Spleen (tissue), 7 donors: ENCODE results near the gene HFM1.

Experiments used
- POLR2AphosphoS5 ChIP-seq, 3 donors: sonication (generic); formaldehyde crosslinking; IDR thresholded peaks; one replicate each; pipeline ENCODE4 v1.5.1; 2017; ENCODE audit warnings: antibody characterized with exemption in 3 of 3
- TF ChIP-seq, protein P1 (sequence below), 11 experiments: fragments of 200-600 bp in 7 of 11; fragments of 450-650 bp in 4 of 11; sonication (generic) in 4 of 11; IDR thresholded peaks in 8 of 11; conservative IDR thresholded peaks in 3 of 11; 1 replicate in 7 of 11; 2 replicates in 4 of 11; pipeline versions ENCODE4 v1.4.0 to v1.8.0; 2016 to 2021; ENCODE audit warnings: antibody characterized with exemption in 11 of 11, inconsistent platforms in 4 of 11, mild to moderate bottlenecking in 1 of 11
- donor health status: DM: no; HTN: no; CAD: no; lungs with moderate emphysema.
- donor health status: DM: no; HTN: no; CAD: no.
- donor health status: DM: no; HTN: no; CAD: no.

DNA sequence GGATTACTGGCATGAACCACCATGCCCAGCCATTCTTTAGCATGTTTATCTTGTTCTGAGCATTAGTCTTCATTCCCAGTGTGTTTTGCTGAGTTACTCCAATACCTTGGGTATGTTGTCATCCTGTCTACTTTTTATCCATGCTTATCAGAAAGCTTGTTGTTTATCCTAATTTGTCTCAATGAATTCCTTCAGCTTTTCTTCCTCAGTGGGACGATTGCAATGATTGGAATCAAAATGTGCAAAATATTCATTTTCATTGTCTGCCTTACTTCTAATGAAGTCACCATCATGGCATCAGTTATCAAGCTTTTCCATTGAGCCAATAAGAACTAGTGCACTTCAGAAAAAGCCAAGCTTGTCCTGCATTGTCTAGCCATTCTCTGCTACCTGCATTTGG, 170.5 kb downstream of the HFM1 start:
- TF ChIP-seq POLR2AphosphoS5 (IDR thresholded peaks at IDR 0.05) = no peak
- TF ChIP-seq, protein P1, sequence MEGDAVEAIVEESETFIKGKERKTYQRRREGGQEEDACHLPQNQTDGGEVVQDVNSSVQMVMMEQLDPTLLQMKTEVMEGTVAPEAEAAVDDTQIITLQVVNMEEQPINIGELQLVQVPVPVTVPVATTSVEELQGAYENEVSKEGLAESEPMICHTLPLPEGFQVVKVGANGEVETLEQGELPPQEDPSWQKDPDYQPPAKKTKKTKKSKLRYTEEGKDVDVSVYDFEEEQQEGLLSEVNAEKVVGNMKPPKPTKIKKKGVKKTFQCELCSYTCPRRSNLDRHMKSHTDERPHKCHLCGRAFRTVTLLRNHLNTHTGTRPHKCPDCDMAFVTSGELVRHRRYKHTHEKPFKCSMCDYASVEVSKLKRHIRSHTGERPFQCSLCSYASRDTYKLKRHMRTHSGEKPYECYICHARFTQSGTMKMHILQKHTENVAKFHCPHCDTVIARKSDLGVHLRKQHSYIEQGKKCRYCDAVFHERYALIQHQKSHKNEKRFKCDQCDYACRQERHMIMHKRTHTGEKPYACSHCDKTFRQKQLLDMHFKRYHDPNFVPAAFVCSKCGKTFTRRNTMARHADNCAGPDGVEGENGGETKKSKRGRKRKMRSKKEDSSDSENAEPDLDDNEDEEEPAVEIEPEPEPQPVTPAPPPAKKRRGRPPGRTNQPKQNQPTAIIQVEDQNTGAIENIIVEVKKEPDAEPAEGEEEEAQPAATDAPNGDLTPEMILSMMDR (IDR thresholded peaks at IDR 0.05 in 8 of 11, conservative IDR thresholded peaks at IDR 0.05 in 3 of 11) = no peak
